AG04450 (cell line): Measurements from ENCODE around the gene PVALEF. TPM values are rescaled to one million over a fixed set of nuclear protein-coding genes. Genes with fewer than 3 reads are reported as not detected.

Source experiments
- CTCF ChIA-PET: fragments of 300-600, 350-600 bp; formaldehyde crosslinking; extraction: SDS; loops from one replicate; lab custom pipeline; 2022; ENCODE audit warnings: antibody characterized with exemption, inconsistent platforms; lab: Charles Lee
- POLR2A ChIA-PET: fragments of 350-600 bp; formaldehyde crosslinking; extraction: SDS; loops from one replicate; lab custom pipeline; 2021; ENCODE audit warnings: antibody characterized with exemption, inconsistent platforms; lab: Yijun Ruan, JAX
- DNase-seq: peaks from one replicate; pipeline ENCODE4 v3.0.0-alpha.2; 2011; ENCODE audit warnings: low read depth, low spot score
- H3K27ac ChIP-seq: one replicate; pipeline ENCODE4 v1.5.1; 2012; ENCODE audit warnings: low read depth, low read length, control low read depth
- H3K27me3 ChIP-seq: one replicate; pipeline ENCODE4 v1.6.0; 2012; ENCODE audit warnings: low read length; ENCODE audit not compliant: control insufficient read depth, insufficient read depth
- H3K4me3 ChIP-seq: 2 replicates; pipeline ENCODE4 v1.5.1; 2011; ENCODE audit warnings: mild to moderate bottlenecking, low read depth, low read length, control low read depth
- H3K9me3 ChIP-seq: 2 replicates; pipeline ENCODE4 v1.5.1; 2012; ENCODE audit warnings: low read length; ENCODE audit not compliant: control insufficient read depth, insufficient read depth
- polyA plus RNA-seq: library from polyadenylated mRNA; depleted of rRNA; stranded (reverse); fragments of >200 nt; gene quantifications from 2 replicates; pipeline ENCODE4 v1.2.3, GENCODE V29; 2011
- TF ChIP-seq, protein P1 (sequence below): IDR thresholded peaks from 2 replicates; pipeline ENCODE4 v1.5.1; 2011; ENCODE audit warnings: low read depth, low read length, control low read depth, inconsistent platforms

The PVALEF gene
- polyA plus RNA-seq, 1 experiment = not detected

GRCh38 chr17:81228834-81229665 lies 63.7 kb downstream of the PVALEF start:
- H3K4me3 ChIP-seq = no peak overlapping the region
- TF ChIP-seq, protein P1, sequence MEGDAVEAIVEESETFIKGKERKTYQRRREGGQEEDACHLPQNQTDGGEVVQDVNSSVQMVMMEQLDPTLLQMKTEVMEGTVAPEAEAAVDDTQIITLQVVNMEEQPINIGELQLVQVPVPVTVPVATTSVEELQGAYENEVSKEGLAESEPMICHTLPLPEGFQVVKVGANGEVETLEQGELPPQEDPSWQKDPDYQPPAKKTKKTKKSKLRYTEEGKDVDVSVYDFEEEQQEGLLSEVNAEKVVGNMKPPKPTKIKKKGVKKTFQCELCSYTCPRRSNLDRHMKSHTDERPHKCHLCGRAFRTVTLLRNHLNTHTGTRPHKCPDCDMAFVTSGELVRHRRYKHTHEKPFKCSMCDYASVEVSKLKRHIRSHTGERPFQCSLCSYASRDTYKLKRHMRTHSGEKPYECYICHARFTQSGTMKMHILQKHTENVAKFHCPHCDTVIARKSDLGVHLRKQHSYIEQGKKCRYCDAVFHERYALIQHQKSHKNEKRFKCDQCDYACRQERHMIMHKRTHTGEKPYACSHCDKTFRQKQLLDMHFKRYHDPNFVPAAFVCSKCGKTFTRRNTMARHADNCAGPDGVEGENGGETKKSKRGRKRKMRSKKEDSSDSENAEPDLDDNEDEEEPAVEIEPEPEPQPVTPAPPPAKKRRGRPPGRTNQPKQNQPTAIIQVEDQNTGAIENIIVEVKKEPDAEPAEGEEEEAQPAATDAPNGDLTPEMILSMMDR = no peak
- ChIA-PET CTCF (no interaction called here), POLR2A (no interaction called here)
- no peak overlapping the region for H3K27ac ChIP-seq
- peaks cover 4% of the 10 kb centered on the region for H3K9me3 ChIP-seq
- H3K27me3 ChIP-seq = no peaks in the 10 kb centered on the region
- no peak for DNase-seq

GRCh38 chr17:81229666-81229920 lies 64.3 kb downstream of the PVALEF start:
- DNase-seq = no peak
- Histone ChIP-seq H3K27me3 (no peaks in the 10 kb centered on the region), H3K9me3 (peaks cover 4% of the 10 kb centered on the region), H3K4me3 (no peak overlapping the region), H3K27ac (no peak overlapping the region)
- CTCF ChIA-PET = no interaction called here
- POLR2A ChIA-PET = no interaction called here
- TF ChIP-seq, protein P1 = no peak

GRCh38 chr17:81230043-81230820 lies 64.9 kb downstream of the PVALEF start:
- CTCF ChIA-PET = no interaction called here
- DNase-seq = no peak
- POLR2A ChIA-PET = no interaction called here

DNA sequence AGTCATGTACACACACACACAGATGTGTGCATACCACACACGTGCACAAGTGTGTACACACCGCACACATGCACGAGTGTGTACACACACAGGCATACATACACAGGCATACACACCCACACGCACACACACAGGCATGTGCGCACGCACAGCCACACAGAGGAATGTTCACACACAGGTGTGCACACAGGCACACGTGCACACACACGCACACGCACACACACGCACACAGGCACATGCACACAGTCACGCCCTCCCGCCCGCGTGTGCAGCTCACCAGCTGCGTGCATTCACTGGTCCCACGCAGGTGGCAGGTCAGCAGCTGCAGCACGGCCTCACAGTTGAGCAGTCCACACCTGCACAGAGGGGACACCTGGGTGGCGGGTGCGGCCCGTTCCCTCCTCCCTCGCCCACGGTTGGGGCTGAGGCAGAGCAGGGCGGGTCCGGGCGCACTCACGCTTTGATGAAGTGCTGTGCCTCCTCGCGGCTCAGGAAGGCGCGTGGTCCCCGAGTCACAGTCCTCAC lies 65.9 kb downstream of the PVALEF start:
- H3K4me3 ChIP-seq = no peak overlapping the region
- POLR2A ChIA-PET = no interaction called here
- peaks cover 4% of the 10 kb centered on the region for H3K9me3 ChIP-seq
- no peak for DNase-seq
- no peaks in the 10 kb centered on the region for H3K27me3 ChIP-seq
- CTCF ChIA-PET = no interaction called here
- H3K27ac ChIP-seq = no peak overlapping the region
- TF ChIP-seq, protein P1 = no peak

More at GRCh38 chr17:81230043-81230820, 64.9 kb downstream of the PVALEF start:
- TF ChIP-seq, protein P1 = peak; percentile 25; the same call in 1 of the 2 replicates
- Histone ChIP-seq H3K27ac (no peak overlapping the region), H3K9me3 (peaks cover 4% of the 10 kb centered on the region), H3K27me3 (no peaks in the 10 kb centered on the region), H3K4me3 (no peak overlapping the region)
